SK-N-SH (cell line): ENCODE data around the gene PDS5B.

Experiments
- EP300 ChIP-seq, 2 experiments: IDR thresholded peaks; 2 replicates each; pipeline versions ENCODE4 v1.4.0 to v1.6.1; 2012; ENCODE audit warnings: borderline replicate concordance in 1 of 2, low read depth in 1 of 2, low read length in 1 of 2
- FOXJ3 ChIP-seq: sonication (generic); formaldehyde crosslinking; IDR thresholded peaks from 2 replicates; pipeline ENCODE4 v1.5.1; 2020; ENCODE audit warnings: mild to moderate bottlenecking, missing genetic modification reagents
- MEF2A ChIP-seq: IDR thresholded peaks from 2 replicates; pipeline ENCODE4 v1.4.0; 2012; ENCODE audit warnings: low read depth, borderline replicate concordance
- POLR2AphosphoS5 ChIP-seq: IDR thresholded peaks from 2 replicates; pipeline ENCODE4 v1.6.1; 2012; ENCODE audit warnings: low read depth, low read length
- TAF1 ChIP-seq: IDR thresholded peaks from 2 replicates; pipeline ENCODE4 v1.6.1; 2012; ENCODE audit warnings: low read depth, mild to moderate bottlenecking, low read length, moderate library complexity, borderline replicate concordance
- TF ChIP-seq, protein P1 (sequence below): IDR thresholded peaks from 2 replicates; pipeline ENCODE4 v1.6.1; 2012; ENCODE audit warnings: mild to moderate bottlenecking, low read depth, low read length, moderate library complexity
- TF ChIP-seq, protein P2 (sequence below): fragments of 200-600 bp; sonication (generic); IDR thresholded peaks from 2 replicates; pipeline ENCODE4 v1.6.1; 2017; ENCODE audit warnings: antibody characterized with exemption, mild to moderate bottlenecking, moderate library complexity
- TF ChIP-seq, protein P3 (sequence below): IDR thresholded peaks from 2 replicates; pipeline ENCODE4 v1.4.0; 2012; ENCODE audit warnings: low read depth

DNA sequence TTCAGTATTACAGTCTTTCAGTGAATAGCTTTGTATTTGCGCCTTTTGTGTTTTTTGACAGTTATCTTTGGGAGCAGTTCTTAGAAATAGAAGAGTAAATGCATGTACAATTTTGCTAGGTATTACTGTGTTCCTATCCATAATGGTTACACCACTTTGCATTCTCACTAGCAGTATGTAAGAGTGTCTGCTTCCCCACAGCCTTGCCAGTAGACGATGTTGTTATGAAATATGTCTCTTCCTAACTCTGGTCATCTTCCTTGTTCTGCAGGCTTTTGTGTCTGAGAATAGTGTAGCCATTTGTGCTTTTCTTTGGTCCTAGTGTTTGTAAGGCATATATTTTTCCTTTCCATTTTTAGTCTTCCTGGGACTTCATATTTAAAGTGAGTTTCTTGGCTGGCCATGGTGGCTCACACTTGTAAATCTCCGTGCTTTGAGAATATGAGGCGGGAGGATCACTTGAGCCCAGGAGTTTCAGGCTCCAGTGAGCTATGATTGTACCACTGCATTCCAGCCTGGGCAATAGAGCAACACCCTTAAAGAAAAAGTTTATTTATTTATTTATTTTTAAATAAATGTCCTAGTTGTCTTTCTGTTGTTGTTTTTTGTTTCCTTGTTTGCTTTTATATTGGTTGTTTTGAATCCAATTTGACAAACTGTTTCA lies 140.3 kb downstream of the PDS5B start:
- TF ChIP-seq, protein P1, sequence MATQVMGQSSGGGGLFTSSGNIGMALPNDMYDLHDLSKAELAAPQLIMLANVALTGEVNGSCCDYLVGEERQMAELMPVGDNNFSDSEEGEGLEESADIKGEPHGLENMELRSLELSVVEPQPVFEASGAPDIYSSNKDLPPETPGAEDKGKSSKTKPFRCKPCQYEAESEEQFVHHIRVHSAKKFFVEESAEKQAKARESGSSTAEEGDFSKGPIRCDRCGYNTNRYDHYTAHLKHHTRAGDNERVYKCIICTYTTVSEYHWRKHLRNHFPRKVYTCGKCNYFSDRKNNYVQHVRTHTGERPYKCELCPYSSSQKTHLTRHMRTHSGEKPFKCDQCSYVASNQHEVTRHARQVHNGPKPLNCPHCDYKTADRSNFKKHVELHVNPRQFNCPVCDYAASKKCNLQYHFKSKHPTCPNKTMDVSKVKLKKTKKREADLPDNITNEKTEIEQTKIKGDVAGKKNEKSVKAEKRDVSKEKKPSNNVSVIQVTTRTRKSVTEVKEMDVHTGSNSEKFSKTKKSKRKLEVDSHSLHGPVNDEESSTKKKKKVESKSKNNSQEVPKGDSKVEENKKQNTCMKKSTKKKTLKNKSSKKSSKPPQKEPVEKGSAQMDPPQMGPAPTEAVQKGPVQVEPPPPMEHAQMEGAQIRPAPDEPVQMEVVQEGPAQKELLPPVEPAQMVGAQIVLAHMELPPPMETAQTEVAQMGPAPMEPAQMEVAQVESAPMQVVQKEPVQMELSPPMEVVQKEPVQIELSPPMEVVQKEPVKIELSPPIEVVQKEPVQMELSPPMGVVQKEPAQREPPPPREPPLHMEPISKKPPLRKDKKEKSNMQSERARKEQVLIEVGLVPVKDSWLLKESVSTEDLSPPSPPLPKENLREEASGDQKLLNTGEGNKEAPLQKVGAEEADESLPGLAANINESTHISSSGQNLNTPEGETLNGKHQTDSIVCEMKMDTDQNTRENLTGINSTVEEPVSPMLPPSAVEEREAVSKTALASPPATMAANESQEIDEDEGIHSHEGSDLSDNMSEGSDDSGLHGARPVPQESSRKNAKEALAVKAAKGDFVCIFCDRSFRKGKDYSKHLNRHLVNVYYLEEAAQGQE = no peak
- TF ChIP-seq, protein P2, sequence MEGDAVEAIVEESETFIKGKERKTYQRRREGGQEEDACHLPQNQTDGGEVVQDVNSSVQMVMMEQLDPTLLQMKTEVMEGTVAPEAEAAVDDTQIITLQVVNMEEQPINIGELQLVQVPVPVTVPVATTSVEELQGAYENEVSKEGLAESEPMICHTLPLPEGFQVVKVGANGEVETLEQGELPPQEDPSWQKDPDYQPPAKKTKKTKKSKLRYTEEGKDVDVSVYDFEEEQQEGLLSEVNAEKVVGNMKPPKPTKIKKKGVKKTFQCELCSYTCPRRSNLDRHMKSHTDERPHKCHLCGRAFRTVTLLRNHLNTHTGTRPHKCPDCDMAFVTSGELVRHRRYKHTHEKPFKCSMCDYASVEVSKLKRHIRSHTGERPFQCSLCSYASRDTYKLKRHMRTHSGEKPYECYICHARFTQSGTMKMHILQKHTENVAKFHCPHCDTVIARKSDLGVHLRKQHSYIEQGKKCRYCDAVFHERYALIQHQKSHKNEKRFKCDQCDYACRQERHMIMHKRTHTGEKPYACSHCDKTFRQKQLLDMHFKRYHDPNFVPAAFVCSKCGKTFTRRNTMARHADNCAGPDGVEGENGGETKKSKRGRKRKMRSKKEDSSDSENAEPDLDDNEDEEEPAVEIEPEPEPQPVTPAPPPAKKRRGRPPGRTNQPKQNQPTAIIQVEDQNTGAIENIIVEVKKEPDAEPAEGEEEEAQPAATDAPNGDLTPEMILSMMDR = no peak
- TF ChIP-seq EP300 (IDR thresholded peaks at IDR 0.05; ENCODE audit: borderline replicate concordance in 1 of 2, low read depth in 1 of 2, low read length in 1 of 2) (no peak), POLR2AphosphoS5 (no peak), TAF1 (no peak), FOXJ3 (CRISPR knock-in tag) (no peak), MEF2A (no peak)
- TF ChIP-seq, protein P3, sequence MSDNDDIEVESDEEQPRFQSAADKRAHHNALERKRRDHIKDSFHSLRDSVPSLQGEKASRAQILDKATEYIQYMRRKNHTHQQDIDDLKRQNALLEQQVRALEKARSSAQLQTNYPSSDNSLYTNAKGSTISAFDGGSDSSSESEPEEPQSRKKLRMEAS = no peak
